Body of pancreas (tissue), 4 donors: ENCODE data around the gene FAF2. TPM values are rescaled to one million over a fixed set of nuclear protein-coding genes. Genes with fewer than 3 reads are reported as not detected.
A peak's percentile ranks its signal among the peaks of the same experiment; 100 is the strongest.

ENCODE experiments used
- ATAC-seq: fragments of 150-250 bp; one replicate; pipeline ENCODE4 v1.9.1; 2016
- DNase-seq, 4 donors: peaks; one replicate each; pipeline ENCODE4 v3.0.0-alpha.2; 2019
- H3K27ac ChIP-seq, 4 donors: fragments of 200-600 bp; sonication (generic); 1 replicate in 3 of 4; 2 replicates in 1 of 4; pipeline versions ENCODE4 v1.5.1 to v1.6.1; 2016 to 2019; ENCODE audit warnings: mild to moderate bottlenecking in 1 of 4, mixed read lengths in 1 of 4, moderate library complexity in 1 of 4
- H3K27me3 ChIP-seq, 2 donors: fragments of 200-600 bp; sonication (generic); one replicate each; pipeline ENCODE4 v1.6.0; 2016; ENCODE audit warnings: mild to moderate bottlenecking in 1 of 2
- H3K36me3 ChIP-seq, 2 donors: fragments of 200-600 bp; sonication (generic); replicated peaks in 1 of 2; 2 replicates each; pipeline ENCODE4 v1.5.1; 2016; ENCODE audit warnings: low read depth in 2 of 2; ENCODE audit not compliant: insufficient read depth in 1 of 2
- H3K4me1 ChIP-seq: fragments of 200-600 bp; sonication (generic); one replicate; pipeline ENCODE4 v1.6.0; 2016
- H3K4me3 ChIP-seq, 2 donors: fragments of 200-600 bp; sonication (generic); 1 replicate in 1 of 2; 2 replicates in 1 of 2; pipeline ENCODE4 v1.5.1; 2016 to 2019
- H3K9me3 ChIP-seq, 3 donors: fragments of 200-600 bp; sonication (generic); 1 replicate in 2 of 3; 2 replicates in 1 of 3; pipeline ENCODE4 v1.5.1; 2016
- CTCF ChIP-seq, 7 experiments: fragments of 450-650 bp in 4 of 7; fragments of 200-600 bp in 3 of 7; sonication (generic) in 3 of 7; IDR thresholded peaks; one replicate each; pipeline ENCODE4 v1.5.1; 2016 to 2019; ENCODE audit warnings: antibody characterized with exemption in 7 of 7
- POLR2A ChIP-seq, 3 donors: fragments of 450-650 bp; IDR thresholded peaks; one replicate each; pipeline ENCODE4 v1.6.1; 2016; ENCODE audit warnings: antibody characterized with exemption in 3 of 3, mild to moderate bottlenecking in 2 of 3
- WGBS, 2 donors: methylation state at CpG; one replicate each; pipeline ENCODE4 v1.1.5; 2017; 5-methylcytosine and 5-hydroxymethylcytosine counted together
- intact Hi-C: fragments of 100-400 bp; cut with DNase I; formaldehyde crosslinking; loops from one replicate; pipeline ENCODE4 v1.15.1; 2023
- total RNA-seq, 2 donors: library from RNA; depleted of rRNA; stranded (reverse); fragments of >200 nt; gene quantifications; one replicate each; pipeline ENCODE4 v1.1.0, GENCODE V29; 2016

The FAF2 gene
- total RNA-seq, 2 donors from 2014 or later = 15.8 to 44.2 TPM

DNA sequence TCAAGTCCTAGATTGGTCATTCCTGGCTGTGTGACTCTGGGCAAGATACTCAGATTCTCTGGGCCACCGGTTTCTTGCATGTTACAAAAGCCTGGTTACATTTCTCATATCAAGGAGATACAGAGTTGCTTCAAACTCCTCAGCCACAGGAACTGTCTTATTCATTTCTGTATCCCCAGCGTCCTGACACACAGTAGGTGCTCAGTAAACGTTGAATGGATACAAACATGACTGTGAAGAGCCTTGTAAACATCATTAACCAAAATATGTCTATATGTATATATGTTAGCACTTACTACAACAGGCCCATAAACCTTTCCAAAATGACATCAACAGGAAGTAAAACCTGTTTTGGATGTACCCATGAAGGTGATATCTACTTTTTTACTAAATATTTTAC, 33.5 kb upstream of the FAF2 start:
- no peak for DNase-seq
- Histone ChIP-seq H3K4me1 (peaks cover 38% of the 10 kb centered on the region), H3K4me3 (no peak overlapping the region), H3K9me3 (no peaks in the 10 kb centered on the region), H3K36me3 (peaks cover 0 to under 1% of the 10 kb centered on the region in 2 donors), H3K27ac (peak overlapping the region in 1 of 4 donors; percentile 86), H3K27me3 (no peaks in the 10 kb centered on the region)
- ATAC-seq = no peak
- intact Hi-C loops = no loop called here
- 36 to 64% methylated on average over 3 of the region's 3 CpGs for WGBS, 2 donors
- TF ChIP-seq POLR2A (IDR thresholded peaks at IDR 0.05) = no peak
- TF ChIP-seq CTCF (IDR thresholded peaks at IDR 0.05) = no peak

- H3K4me3 ChIP-seq = peak overlapping the region; percentile 89 to 91
- H3K4me1 ChIP-seq = peaks cover 38% of the 10 kb centered on the region
- ATAC-seq = no peak
- intact Hi-C loops = no loop called here
- TF ChIP-seq POLR2A (IDR thresholded peaks at IDR 0.05) (no peak), CTCF (IDR thresholded peaks at IDR 0.05) (no peak)
- no peaks in the 10 kb centered on the region for H3K9me3 ChIP-seq
- no peaks in the 10 kb centered on the region for H3K27me3 ChIP-seq
- H3K27ac ChIP-seq = peak overlapping the region; percentile 86 to 91 (median 88)
- H3K36me3 ChIP-seq = no peaks in the 10 kb centered on the region
- 49 to 51% methylated on average over 12 to 13 of the region's 13 CpGs for WGBS, 2 donors
- peak in 2 of 4 donors; percentile 20 to 28 for DNase-seq
Measured at GRCh38 chr5:176415240-176415951, 32.8 kb upstream of the FAF2 start.

- intact Hi-C loops = no loop called here
- 1 to 27% methylated on average over 3 to 101 of the region's 107 CpGs for WGBS, 2 donors
- H3K27me3 ChIP-seq = no peaks in the 10 kb centered on the region
- H3K4me1 ChIP-seq = peaks cover 38% of the 10 kb centered on the region
- peak within 1 kb of the TSS; percentile 89 to 91 for H3K4me3 ChIP-seq
- DNase-seq = peak; percentile 92 to 95 (median 94)
- peak; percentile 94 for ATAC-seq
- peak; percentile 27 to 100 (median 90) for TF ChIP-seq CTCF (IDR thresholded peaks at IDR 0.05)
- TF ChIP-seq POLR2A (IDR thresholded peaks at IDR 0.05) = peak; percentile 40 to 87 (median 52)
- no peaks in the 10 kb centered on the region for H3K36me3 ChIP-seq
- H3K9me3 ChIP-seq = no peaks in the 10 kb centered on the region
- peak within 1 kb of the TSS; percentile 86 to 91 (median 88) for H3K27ac ChIP-seq
Measured at GRCh38 chr5:176415952-176416924, 31.9 kb upstream of the FAF2 start, which contains the start of gene CLTB. CLTB (minus strand) TSS chr5:176416539; CDS start chr5:176416363, 176 bp downstream.

DNA sequence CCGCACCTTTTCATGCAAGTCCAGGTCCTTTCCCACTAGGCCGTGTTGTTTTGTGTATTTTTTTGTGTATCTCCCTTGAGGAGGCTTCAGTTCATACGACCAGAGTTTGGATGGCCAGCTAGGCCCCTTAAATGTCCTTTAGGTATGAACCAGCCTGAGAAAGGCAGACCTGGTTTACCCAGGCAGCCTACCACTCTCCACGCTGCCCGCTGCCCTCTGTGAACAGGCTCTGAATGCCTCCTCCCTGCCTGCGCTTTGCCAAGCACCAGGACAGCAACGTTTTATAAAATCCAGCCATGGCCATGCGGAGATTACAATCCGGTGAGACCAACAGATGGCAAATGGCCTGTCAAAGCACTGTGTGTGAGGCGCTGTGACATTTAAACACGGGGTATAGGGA, 31.2 kb upstream of the FAF2 start:
- Histone ChIP-seq H3K27ac (peak overlapping the region; percentile 4 to 91 (median 75)), H3K9me3 (no peaks in the 10 kb centered on the region), H3K4me3 (no peak overlapping the region), H3K36me3 (no peaks in the 10 kb centered on the region), H3K27me3 (no peaks in the 10 kb centered on the region), H3K4me1 (peaks cover 38% of the 10 kb centered on the region)
- 83% methylated on average over 11 of the region's 11 CpGs for WGBS, 2 donors
- DNase-seq (no peak), ATAC-seq (no peak)
- TF ChIP-seq POLR2A (IDR thresholded peaks at IDR 0.05) (no peak), CTCF (IDR thresholded peaks at IDR 0.05) (no peak)
- intact Hi-C loops = no loop called here
